LNCAP (cell line): Measurements from ENCODE around the gene INF2.

ENCODE experiments used
- TF ChIP-seq, protein P1 (sequence below): fragments of 450-650 bp; IDR thresholded peaks from 2 replicates; pipeline ENCODE4 v1.5.1; 2017; ENCODE audit warnings: mild to moderate bottlenecking

INF2 gene

GRCh38 chr14:104699426-104699748, 10.0 kb downstream of the INF2 start:
- TF ChIP-seq, protein P1, sequence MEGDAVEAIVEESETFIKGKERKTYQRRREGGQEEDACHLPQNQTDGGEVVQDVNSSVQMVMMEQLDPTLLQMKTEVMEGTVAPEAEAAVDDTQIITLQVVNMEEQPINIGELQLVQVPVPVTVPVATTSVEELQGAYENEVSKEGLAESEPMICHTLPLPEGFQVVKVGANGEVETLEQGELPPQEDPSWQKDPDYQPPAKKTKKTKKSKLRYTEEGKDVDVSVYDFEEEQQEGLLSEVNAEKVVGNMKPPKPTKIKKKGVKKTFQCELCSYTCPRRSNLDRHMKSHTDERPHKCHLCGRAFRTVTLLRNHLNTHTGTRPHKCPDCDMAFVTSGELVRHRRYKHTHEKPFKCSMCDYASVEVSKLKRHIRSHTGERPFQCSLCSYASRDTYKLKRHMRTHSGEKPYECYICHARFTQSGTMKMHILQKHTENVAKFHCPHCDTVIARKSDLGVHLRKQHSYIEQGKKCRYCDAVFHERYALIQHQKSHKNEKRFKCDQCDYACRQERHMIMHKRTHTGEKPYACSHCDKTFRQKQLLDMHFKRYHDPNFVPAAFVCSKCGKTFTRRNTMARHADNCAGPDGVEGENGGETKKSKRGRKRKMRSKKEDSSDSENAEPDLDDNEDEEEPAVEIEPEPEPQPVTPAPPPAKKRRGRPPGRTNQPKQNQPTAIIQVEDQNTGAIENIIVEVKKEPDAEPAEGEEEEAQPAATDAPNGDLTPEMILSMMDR = no peak

- TF ChIP-seq, protein P1 = no peak
These were observed 10.8 kb downstream of the INF2 start for GRCh38 chr14:104700225-104700651.

- TF ChIP-seq, protein P1 = no peak
These were observed 11.4 kb downstream of the INF2 start for GRCh38 chr14:104700747-104701217.

DNA sequence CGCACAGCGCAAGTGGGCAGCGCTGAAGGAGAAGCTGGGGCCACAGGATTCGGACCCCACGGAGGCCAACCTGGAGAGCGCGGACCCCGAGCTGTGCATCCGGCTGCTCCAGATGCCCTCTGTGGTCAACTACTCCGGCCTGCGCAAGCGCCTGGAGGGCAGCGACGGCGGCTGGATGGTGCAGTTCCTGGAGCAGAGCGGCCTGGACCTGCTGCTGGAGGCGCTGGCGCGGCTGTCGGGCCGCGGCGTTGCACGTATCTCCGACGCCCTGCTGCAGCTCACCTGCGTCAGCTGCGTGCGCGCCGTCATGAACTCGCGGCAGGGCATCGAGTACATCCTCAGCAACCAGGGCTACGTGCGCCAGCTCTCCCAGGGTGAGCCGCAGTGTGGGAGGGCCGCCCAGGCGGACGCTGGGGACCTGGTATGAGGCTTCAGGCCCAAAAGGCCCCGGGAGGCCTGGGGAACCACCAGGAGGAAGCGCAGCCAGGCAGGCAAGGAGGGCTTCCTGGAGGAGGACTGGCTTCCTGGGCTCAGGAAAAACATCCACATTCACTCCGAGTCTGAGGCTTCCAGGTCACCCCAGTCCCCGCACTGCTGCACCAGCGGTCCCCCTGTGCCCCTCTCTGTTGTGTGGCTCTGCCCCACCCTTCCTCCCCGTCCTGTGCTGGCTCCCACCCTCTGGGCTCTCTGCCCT, 12.1 kb downstream of the INF2 start:
- TF ChIP-seq, protein P1 = no peak

- TF ChIP-seq, protein P1 = no peak
These were observed 12.7 kb downstream of the INF2 start for GRCh38 chr14:104702106-104702505.

DNA sequence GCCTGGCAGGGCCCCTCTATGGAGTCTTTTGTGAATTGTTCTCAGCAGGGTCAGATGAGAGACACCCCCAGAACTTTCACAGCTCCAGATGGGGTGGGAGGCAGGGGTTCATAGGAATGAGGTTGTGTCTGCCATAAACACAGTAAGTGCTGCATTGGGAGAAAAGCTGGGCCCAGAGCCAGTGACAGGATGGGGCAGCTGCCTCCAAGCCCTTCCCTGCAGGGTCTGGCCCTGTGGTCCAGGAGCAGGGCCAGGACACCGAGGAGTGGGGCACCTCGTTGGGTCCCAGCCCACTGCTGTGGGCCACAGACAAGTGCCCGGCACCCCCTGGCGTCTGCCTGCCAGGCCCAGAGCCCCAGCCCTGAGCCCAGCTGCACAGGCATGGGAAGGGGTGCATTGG, 13.3 kb downstream of the INF2 start:
- TF ChIP-seq, protein P1 = no peak

DNA sequence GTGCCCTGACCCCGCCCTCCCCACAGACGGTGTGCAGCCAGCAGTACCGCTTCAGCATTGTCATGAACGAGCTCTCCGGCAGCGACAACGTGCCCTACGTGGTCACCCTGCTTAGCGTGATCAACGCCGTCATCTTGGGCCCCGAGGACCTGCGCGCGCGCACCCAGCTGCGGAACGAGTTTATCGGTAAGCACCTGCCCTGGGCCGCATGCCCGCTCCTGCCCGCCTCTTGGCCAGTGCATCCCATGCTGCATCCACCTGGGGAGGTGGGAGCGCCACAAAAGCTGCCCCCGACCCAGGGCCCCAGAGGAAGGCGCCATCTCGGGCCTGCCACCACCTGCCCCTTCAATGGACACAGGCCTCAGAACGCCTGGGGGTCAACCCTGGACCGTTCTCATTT, 13.9 kb downstream of the INF2 start:
- TF ChIP-seq, protein P1 = no peak

- TF ChIP-seq, protein P1 = no peak
These were observed 14.8 kb downstream of the INF2 start for GRCh38 chr14:104704252-104704651.
